Endothelial cell of umbilical vein (primary cell): Measurements from ENCODE around the gene ZDHHC22. TPM values are rescaled to one million over a fixed set of nuclear protein-coding genes. Genes with fewer than 3 reads are reported as not detected.

Experiments used
- BruUV-seq: library from RNA; stranded (reverse); fragments of 400-500 nt; replicated peaks from 2 replicates; lab custom pipeline; 2021; lab: Mats Ljungman, UMichigan
- CTCF ChIA-PET: fragments of 300-600, 350-600 bp; sonication (Branson Sonifier 250); formaldehyde crosslinking; loops from one replicate; lab custom pipeline; 2021; ENCODE audit warnings: antibody characterized with exemption, inconsistent platforms; lab: Charles Lee
- POLR2A ChIA-PET: fragments of 300-600, 350-600 bp; sonication (Branson Sonifier 250); formaldehyde crosslinking; loops from one replicate; lab custom pipeline; 2021; ENCODE audit warnings: antibody characterized with exemption, inconsistent platforms; lab: Charles Lee
- DNase-seq: peaks from one replicate; pipeline ENCODE4 v3.0.0-alpha.2; 2011; ENCODE audit warnings: low read depth, low spot score
- FAIRE-seq: peaks from 2 replicates; lab custom pipeline; 2011; peaks lifted over from hg19 to GRCh38; lab: Jason Lieb, UNC
- H2AFZ ChIP-seq: 2 replicates; pipeline ENCODE4 v1.6.0; 2012; ENCODE audit warnings: low read depth, low read length, control low read depth, inconsistent platforms
- H3K27ac ChIP-seq: 2 replicates; pipeline ENCODE4 v1.5.1; 2011; ENCODE audit warnings: low read depth, mild to moderate bottlenecking, control low read depth, low read length, moderate library complexity; ENCODE audit not compliant: insufficient read depth
- H3K27me3 ChIP-seq, 2 experiments: 2 replicates each; pipeline versions ENCODE4 v1.6.0 to v1.6.1; 2011; ENCODE audit warnings: low read length in 2 of 2, mixed read lengths in 1 of 2; ENCODE audit not compliant: control insufficient read depth in 2 of 2, insufficient read depth in 2 of 2
- H3K36me3 ChIP-seq, 2 experiments: 2 replicates in 1 of 2; 3 replicates in 1 of 2; pipeline ENCODE4 v1.5.1; 2011; ENCODE audit warnings: low read length in 2 of 2, mild to moderate bottlenecking in 1 of 2, moderate library complexity in 1 of 2; ENCODE audit not compliant: control insufficient read depth in 2 of 2, insufficient read depth in 2 of 2; ENCODE audit errors: extremely low read depth in 1 of 2
- H3K4me1 ChIP-seq: 3 replicates; pipeline ENCODE4 v1.5.1; 2011; ENCODE audit warnings: mild to moderate bottlenecking, low read length; ENCODE audit not compliant: control insufficient read depth, insufficient read depth; ENCODE audit errors: extremely low read depth
- H3K4me2 ChIP-seq: 2 replicates; pipeline ENCODE4 v1.6.1; 2011; ENCODE audit warnings: low read length, control low read depth, mixed read lengths; ENCODE audit not compliant: insufficient read depth
- H3K4me3 ChIP-seq, 3 experiments: fragments of 200-600 bp in 1 of 3; sonication (generic), shearing (Covaris generic) in 1 of 3; replicated peaks in 1 of 3; 2 replicates each; pipeline ENCODE4 v1.5.1; 2011 to 2016; ENCODE audit warnings: control low read depth in 3 of 3, low read length in 3 of 3, mild to moderate bottlenecking in 2 of 3, inconsistent platforms in 1 of 3, low read depth in 1 of 3, moderate library complexity in 1 of 3; ENCODE audit not compliant: insufficient read depth in 1 of 3
- H3K79me2 ChIP-seq: 2 replicates; pipeline ENCODE4 v1.6.0; 2012; ENCODE audit warnings: low read length, inconsistent platforms; ENCODE audit not compliant: control insufficient read depth, insufficient read depth
- H3K9ac ChIP-seq: replicated peaks from 2 replicates; pipeline ENCODE3; 2011; ENCODE audit warnings: low read length, control low read depth; ENCODE audit not compliant: insufficient read depth; ENCODE audit errors: extremely low read depth
- H3K9me1 ChIP-seq: replicated peaks from 3 replicates; pipeline ENCODE4 v1.6.0; 2011; ENCODE audit warnings: mild to moderate bottlenecking, low read length; ENCODE audit not compliant: control insufficient read depth, insufficient read depth; ENCODE audit errors: extremely low read depth
- H3K9me3 ChIP-seq: replicated peaks from 2 replicates; pipeline ENCODE4 v1.5.1; 2012; ENCODE audit warnings: low read length, inconsistent platforms; ENCODE audit not compliant: control insufficient read depth, insufficient read depth
- H4K20me1 ChIP-seq: replicated peaks from 2 replicates; pipeline ENCODE3; 2011; ENCODE audit warnings: mild to moderate bottlenecking, low read length; ENCODE audit not compliant: control insufficient read depth, insufficient read depth; ENCODE audit errors: extremely low read depth
- CTCF ChIP-seq, 2 donors: IDR thresholded peaks; 1 replicate in 1 of 2; 2 replicates in 1 of 2; pipeline ENCODE4 v1.5.1; 2011; ENCODE audit warnings: low read length in 2 of 2, mild to moderate bottlenecking in 2 of 2, moderate library complexity in 2 of 2, control low read depth in 1 of 2, inconsistent platforms in 1 of 2, low read depth in 1 of 2; ENCODE audit not compliant: insufficient read depth in 1 of 2; ENCODE audit errors: extremely low read depth in 1 of 2
- EZH2 ChIP-seq: IDR thresholded peaks from 2 replicates; pipeline ENCODE4 v1.6.1; 2012; ENCODE audit warnings: borderline replicate concordance, low read depth, mild to moderate bottlenecking, moderate library complexity, low read length, inconsistent platforms; ENCODE audit not compliant: severe bottlenecking
- FOS ChIP-seq: IDR thresholded peaks from 2 replicates; pipeline ENCODE4 v1.6.1; 2011; ENCODE audit warnings: mild to moderate bottlenecking, low read length, moderate library complexity, borderline replicate concordance; ENCODE audit not compliant: insufficient read depth
- GATA2 ChIP-seq: IDR thresholded peaks from 2 replicates; pipeline ENCODE4 v1.7.0; 2011; ENCODE audit warnings: low read depth, mild to moderate bottlenecking, moderate library complexity, mixed read lengths, low read length; ENCODE audit not compliant: insufficient read length, insufficient read depth
- JUN ChIP-seq: IDR thresholded peaks from 2 replicates; pipeline ENCODE4 v1.6.1; 2011; ENCODE audit warnings: borderline replicate concordance, low read depth; ENCODE audit not compliant: insufficient read length, insufficient read depth
- MAX ChIP-seq: IDR thresholded peaks from 2 replicates; pipeline ENCODE4 v1.6.1; 2011; ENCODE audit not compliant: insufficient read depth, insufficient read length
- MYC ChIP-seq: IDR thresholded peaks from one replicate; pipeline ENCODE4 v1.6.1; 2011; ENCODE audit warnings: mild to moderate bottlenecking, low read depth, low read length
- POLR2A ChIP-seq: IDR thresholded peaks from 2 replicates; pipeline ENCODE4 v1.6.1; 2012; ENCODE audit warnings: low read depth, mild to moderate bottlenecking, control low read depth, low read length
- POLR2AphosphoS5 ChIP-seq: IDR thresholded peaks from 2 replicates; pipeline ENCODE4 v1.6.1; 2012; ENCODE audit warnings: low read depth, mild to moderate bottlenecking, control low read depth, low read length, moderate library complexity; ENCODE audit not compliant: insufficient read depth
- dilution Hi-C: fragments of 300-500 bp; cut with MboI; formaldehyde crosslinking; loops from one replicate; pipeline ENCODE4 v1.15.0; 2019; ENCODE audit warnings: low sequenced_read_pairs; ENCODE audit not compliant: extremely low pct_ligation_motif_present
- intact Hi-C: fragments of 100-400 bp; cut with micrococcal nuclease; formaldehyde crosslinking; loops from one replicate; pipeline ENCODE4 v1.10.0; 2022
- polyA plus RNA-seq, 4 experiments: library from polyadenylated mRNA; depleted of rRNA in 3 of 4; stranded (reverse) in 3 of 4; unstranded in 1 of 4; fragments of >200 nt; gene quantifications; 2 replicates each; pipeline versions ENCODE4 v1.2.1 to v1.2.3, GENCODE V29; 2011 to 2012; ENCODE audit warnings: missing spikeins in 1 of 4
- total RNA-seq: library from RNA; stranded (reverse); gene quantifications from 2 replicates; pipeline ENCODE4 v1.2.3, GENCODE V29; 2021

The ZDHHC22 gene
- total and polyA plus RNA-seq, 2 donors (not counting 3 experiments of a cell fraction or from before 2014, with no cell fraction given) = 0.03 to 0.24 TPM

DNA sequence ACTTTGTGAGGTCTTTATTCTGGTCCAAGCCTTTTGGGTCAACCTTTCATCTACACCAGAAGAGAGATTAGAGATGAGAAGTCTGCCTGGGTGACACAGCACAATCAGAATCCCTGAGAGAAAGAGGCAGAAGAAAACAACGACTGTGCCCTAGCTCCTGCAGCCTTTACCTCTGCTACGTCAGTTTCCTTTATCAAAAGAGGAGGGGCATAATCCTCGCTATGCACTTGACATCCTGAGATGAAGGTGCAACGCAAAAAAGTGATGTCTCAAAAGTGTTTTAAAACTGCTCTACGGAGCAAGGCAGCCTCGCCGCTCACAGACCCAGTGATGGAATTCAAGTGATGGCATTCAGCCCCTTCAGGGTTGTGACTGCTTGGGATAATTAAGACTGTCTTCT, 21.7 kb downstream of the ZDHHC22 start:
- no peaks in the 10 kb centered on the region for H3K27me3 ChIP-seq
- BruUV-seq = no TSS peak
- DNase-seq (no peak), FAIRE-seq (no peak)
- no peaks in the 10 kb centered on the region for H3K79me2 ChIP-seq
- no peaks in the 10 kb centered on the region for H3K9me1 ChIP-seq
- no peaks in the 10 kb centered on the region for H3K9me3 ChIP-seq
- no peak for TF ChIP-seq POLR2AphosphoS5
- TF ChIP-seq MYC = no peak
- no peak for TF ChIP-seq MAX
- TF ChIP-seq POLR2A = no peak
- no peak for TF ChIP-seq GATA2
- TF ChIP-seq CTCF (IDR thresholded peaks at IDR 0.05; ENCODE audit: extremely low read depth in 1 of 2, insufficient read depth in 1 of 2, low read depth in 1 of 2, low read length in 2 of 2) = no peak
- no peak for TF ChIP-seq FOS
- no peak for TF ChIP-seq EZH2
- no peak for TF ChIP-seq JUN
- no peak overlapping the region for H3K27ac ChIP-seq
- ChIA-PET POLR2A (no interaction called here), CTCF (interaction anchor here (1.4 kb wide), 1 partner anchor 247 kb away, joined by 3 read pairs; no protein-coding TSS in a partner anchor)
- H3K4me1 ChIP-seq = peaks cover 3% of the 10 kb centered on the region
- H3K4me2 ChIP-seq = no peak overlapping the region
- intact Hi-C loops (no loop called here), dilution Hi-C loops (no loop called here)
- no peak overlapping the region for H2AFZ ChIP-seq
- no peak overlapping the region for H3K4me3 ChIP-seq
- H3K9ac ChIP-seq = no peak overlapping the region
- peaks cover 0 to 3% of the 10 kb centered on the region in 2 experiments for H3K36me3 ChIP-seq
- no peaks in the 10 kb centered on the region for H4K20me1 ChIP-seq
